Epithelial cell of esophagus (primary cell): ENCODE measurements around the gene GABRR3.
"Not testable (repeated sequence)": the region's sequence is repeated elsewhere in the genome, so short reads cannot be mapped to it uniquely, and the experiment has no call there.

ENCODE experiments used
- DNase-seq: peaks from one replicate; pipeline ENCODE4 v3.0.0; 2010; ENCODE audit warnings: low read depth
- H3K4me3 ChIP-seq: 2 replicates; pipeline ENCODE4 v1.5.1; 2011; ENCODE audit warnings: mild to moderate bottlenecking, low read length, control low read depth
- CTCF ChIP-seq: IDR thresholded peaks from 2 replicates; pipeline ENCODE4 v1.5.1; 2011; ENCODE audit warnings: low read depth, mild to moderate bottlenecking, low read length, control low read depth, inconsistent platforms; ENCODE audit not compliant: insufficient read depth; ENCODE audit errors: missing control alignments

GABRR3 gene

GRCh38 chr3:98012979-98013378 lies 22.1 kb downstream of the GABRR3 start:
- no peak overlapping the region for H3K4me3 ChIP-seq
- peak; percentile 25 for DNase-seq
- no peak for TF ChIP-seq CTCF

GRCh38 chr3:98010883-98011449 lies 24.1 kb downstream of the GABRR3 start:
- not testable (repeated sequence) for H3K4me3 ChIP-seq, DNase-seq

GRCh38 chr3:98010194-98010882 lies 24.8 kb downstream of the GABRR3 start:
- no peak for TF ChIP-seq CTCF
- H3K4me3 ChIP-seq: no peak overlapping the region
- DNase-seq: no peak

- H3K4me3 ChIP-seq: no peak overlapping the region
- no peak for DNase-seq
- no peak for TF ChIP-seq CTCF
These were observed 26.3 kb downstream of the GABRR3 start for GRCh38 chr3:98008855-98009254.

- DNase-seq: no peak
- TF ChIP-seq CTCF: no peak
- H3K4me3 ChIP-seq: no peak overlapping the region
These were observed 29.7 kb downstream of the GABRR3 start for GRCh38 chr3:98005438-98005837.

GRCh38 chr3:98004721-98005120 lies 30.4 kb downstream of the GABRR3 start:
- no peak for DNase-seq
- no peak overlapping the region for H3K4me3 ChIP-seq
- no peak for TF ChIP-seq CTCF

- TF ChIP-seq CTCF: no peak
- DNase-seq: no peak
- no peak overlapping the region for H3K4me3 ChIP-seq
These were observed 31.7 kb downstream of the GABRR3 start for GRCh38 chr3:98003306-98003969.
